DMS 273 (cell line): Measurements from ENCODE around the gene MRTFA.
A peak's percentile ranks its signal among the peaks of the same experiment; 100 is the strongest.
"Not testable (repeated sequence)": the region's sequence is repeated elsewhere in the genome, so short reads cannot be mapped to it uniquely, and the experiment has no call there.

ENCODE experiments used
- DNase-seq: peaks from one replicate; lab custom pipeline; 2025; ENCODE audit not compliant: unreplicated experiment; lab: John Stamatoyannopoulos, UW

Gene MRTFA

GRCh38 chr22:40660730-40661129 is 24.2 kb upstream of the MRTFA start:
- peak; percentile 41 for DNase-seq

DNA sequence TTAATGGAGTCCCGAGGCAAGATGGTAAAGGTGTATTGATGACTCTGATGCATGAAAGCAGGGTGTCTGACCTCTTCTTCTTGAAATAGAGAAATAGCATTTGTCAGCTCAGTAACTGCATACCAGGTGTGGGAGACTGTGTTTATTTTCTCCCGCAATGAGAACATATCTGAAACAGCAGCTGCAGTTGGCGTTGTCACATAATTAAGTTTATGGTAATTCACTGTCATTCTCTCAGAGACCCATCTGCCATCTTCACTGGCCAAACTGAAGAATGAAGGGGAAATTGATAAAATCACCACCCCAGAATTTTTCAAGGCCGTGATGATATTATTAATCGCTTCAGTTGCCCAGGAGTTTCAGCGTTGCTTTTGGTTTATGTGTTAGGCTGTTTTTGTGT is 22.6 kb upstream of the MRTFA start:
- DNase-seq, result peak; percentile 80

- not testable (repeated sequence) for DNase-seq
These were observed 20.1 kb upstream of the MRTFA start for GRCh38 chr22:40656651-40657050.

DNA sequence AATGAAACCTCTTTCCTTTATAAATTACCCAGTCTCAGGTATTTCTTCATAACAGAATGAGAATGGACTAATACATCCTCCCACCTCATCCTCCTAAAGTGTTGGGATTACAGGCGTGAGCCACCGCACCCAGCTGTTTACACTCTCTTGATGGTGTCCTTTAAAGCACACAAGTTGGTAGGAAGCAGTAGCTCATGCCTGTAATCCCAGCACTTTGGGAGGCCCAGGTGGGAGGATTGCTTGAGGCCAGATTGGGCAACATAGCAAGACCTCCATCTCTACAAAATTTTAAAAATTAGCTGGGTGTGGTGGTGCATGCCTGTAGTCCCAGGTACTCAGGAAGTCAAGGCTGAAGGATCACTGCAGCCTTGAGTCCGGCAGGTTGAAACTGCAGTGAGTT is 19.4 kb upstream of the MRTFA start:
- DNase-seq, result not testable (repeated sequence)

- peak; percentile 93 for DNase-seq
These were observed 18.1 kb upstream of the MRTFA start for GRCh38 chr22:40654522-40655167.

- DNase-seq, result peak; percentile 61
These were observed 16.8 kb upstream of the MRTFA start for GRCh38 chr22:40653361-40653760.

GRCh38 chr22:40651563-40652501 is 15.3 kb upstream of the MRTFA start:
- DNase-seq, result peak; percentile 94

DNA sequence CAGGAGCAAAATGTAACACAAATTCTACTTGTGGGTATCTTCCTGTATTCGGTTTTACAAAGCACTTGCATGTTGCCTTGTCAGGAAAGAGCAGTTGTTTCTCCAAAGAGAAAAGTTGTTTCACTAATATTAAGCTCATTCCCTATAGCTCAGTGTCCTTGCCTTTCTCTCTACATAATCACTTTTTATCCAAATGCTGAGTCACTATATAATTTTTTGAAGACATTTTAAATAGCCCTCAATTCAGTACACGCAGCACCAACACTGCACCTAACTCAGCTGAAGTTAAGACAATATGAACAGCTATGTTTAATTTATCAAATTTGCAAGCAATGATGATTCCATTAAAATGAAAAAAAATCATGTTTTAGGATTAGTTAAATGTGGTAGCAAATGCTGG is 14.5 kb upstream of the MRTFA start:
- no peak for DNase-seq

DNA sequence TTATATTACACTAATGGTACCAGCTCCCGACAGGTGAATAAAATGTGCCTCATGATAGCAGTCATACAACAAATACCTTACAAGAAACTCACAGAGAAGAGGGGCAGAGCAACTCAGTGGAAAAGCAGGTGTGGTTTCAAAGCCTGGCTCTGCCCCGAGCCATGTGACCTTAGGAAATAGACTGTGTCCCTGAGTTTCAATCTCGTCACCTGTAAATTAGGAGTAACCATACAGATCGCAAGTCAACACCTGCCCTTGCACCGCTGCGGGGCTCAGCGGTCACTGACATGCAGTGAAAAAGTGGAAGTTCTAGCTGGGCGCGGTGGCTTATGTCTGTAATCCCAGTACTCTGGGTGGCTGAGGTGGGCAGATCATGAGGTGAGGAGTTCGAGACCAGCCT is 11.9 kb upstream of the MRTFA start:
- no peak for DNase-seq

DNA sequence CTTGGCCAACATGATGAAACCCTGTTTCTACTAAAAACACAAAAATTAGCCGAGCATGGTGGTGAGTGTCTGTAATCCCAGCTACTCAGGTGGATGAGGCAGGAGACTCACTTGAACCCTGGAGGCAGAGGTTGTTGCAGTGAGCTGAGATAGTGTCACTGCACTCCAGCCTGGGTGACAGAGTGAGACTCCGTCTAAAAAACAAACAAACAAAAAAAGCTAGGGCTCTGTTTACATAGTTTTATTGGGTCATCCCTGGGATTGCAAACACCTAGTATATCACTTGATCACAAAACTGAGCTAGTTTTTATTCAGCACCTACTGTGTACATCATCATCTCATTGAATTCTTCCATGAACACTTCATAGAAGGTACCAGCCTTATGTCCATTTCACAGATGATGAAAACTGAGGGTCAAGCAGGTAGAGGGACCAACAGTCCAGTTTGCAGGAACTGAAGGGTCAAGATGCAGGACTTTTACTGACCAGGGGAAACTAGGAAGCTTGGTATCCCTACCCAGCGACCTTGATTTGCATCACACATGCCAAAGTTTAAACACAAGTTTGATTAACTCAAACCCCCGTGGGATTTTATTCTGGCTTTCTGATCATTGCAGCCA is 9.2 kb upstream of the MRTFA start:
- no peak for DNase-seq

DNA sequence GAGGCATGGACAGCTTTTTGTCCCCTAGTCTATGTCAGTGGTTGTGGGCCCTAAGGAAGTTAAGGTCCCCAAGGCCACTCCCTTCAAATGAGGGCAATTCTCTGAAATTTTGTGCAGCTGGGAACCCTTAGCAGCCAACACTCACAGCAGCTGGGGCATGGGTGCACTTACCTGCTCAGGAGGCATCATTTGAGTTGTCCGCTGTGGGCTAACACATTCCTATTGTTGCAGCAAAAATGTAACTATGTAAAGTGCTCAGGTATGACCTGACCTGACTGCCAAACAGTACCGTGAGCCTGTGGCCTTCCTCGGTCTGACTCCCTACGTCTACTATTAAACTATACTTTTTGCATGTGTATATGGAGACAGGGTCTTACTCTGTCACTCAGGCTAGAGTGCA is 5.8 kb upstream of the MRTFA start:
- DNase-seq, result no peak

DNA sequence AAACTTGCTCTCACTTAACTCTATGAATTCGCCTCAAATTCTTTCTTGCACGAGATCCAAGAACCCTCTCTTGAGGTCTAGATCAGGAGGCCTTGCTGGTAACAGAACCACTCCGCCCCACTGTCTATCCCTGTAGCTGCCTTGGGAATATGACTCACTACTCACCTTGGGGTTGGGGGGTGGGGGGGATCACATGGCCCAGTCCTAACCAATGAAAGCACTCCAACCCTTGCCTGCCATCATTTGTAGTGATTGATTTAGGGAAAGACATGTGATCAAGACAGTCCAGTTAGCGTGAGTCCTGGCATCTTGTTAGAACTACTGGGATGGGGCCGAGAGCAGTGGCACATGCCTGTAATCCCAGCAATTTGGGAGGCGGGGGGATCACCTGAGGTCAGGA is 4.8 kb upstream of the MRTFA start:
- no peak for DNase-seq

GRCh38 chr22:40638261-40638660 is 1.7 kb upstream of the MRTFA start:
- DNase-seq, result no peak

GRCh38 chr22:40637183-40638150 is 948 bp upstream of the MRTFA start:
- DNase-seq, result peak; percentile 76

DNA sequence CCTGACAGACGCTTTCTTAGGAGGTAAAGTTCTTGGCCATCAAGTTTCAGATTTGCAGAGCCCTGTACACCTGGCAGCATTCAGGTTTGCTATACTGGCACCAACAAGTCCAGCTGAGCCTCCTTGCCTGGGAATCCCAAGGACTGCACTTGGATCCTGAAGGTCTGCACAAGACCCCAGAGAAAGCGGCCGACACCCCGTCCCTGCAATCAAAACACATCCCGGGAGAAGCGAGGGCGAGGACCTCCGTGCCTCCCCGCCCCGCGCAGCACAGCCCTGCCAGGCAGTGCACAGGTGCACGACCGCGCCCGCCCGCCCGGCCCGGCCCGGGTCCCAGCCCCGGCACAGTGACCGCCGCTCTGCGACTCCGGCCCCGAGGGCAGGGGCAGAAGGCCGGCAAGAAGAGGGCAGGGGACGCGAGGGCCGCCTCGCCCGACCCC is 559 bp downstream of the MRTFA start:
- peak; percentile 47 for DNase-seq

DNA sequence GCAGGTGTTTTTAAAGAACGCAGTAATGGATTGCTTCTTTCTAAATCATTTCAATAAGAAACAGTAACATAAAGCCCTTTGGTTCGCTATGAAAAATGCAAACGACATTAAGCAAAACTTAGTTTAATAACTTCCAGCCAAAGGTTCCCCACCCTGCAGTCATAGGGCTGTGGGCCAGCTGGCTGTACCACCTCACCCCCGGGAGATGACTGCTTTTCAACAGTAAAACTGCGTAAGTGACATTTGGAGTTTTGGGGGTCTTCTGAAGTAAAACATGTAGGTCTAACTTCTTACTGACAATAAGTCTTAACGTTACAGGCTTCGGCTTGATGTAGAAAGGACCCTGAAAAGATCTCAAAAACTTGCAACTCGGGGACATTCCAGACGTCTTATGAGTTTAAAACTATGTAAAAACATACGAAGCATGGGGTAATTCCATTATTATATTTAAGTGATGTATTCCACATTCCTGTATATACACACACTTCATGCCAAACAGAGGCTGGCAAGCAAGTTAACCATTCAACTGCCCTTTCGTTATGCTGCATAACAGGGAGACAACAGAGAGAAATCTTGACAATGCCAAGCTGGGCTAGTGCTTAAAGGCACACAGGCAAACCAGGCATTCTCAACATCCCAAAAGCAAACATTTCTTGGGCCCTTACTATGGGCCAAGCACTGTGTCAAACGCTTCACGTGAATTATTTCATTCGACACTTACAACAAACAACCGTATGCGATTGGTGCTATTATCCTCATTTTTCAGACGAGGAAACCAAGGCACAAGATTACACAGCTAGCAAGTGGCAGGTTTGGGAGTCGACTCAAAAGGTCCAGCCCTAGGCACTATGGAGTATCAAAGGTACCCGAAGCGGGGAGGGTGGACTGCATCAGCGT is 1.2 kb downstream of the MRTFA start:
- DNase-seq, result peak; percentile 24

DNA sequence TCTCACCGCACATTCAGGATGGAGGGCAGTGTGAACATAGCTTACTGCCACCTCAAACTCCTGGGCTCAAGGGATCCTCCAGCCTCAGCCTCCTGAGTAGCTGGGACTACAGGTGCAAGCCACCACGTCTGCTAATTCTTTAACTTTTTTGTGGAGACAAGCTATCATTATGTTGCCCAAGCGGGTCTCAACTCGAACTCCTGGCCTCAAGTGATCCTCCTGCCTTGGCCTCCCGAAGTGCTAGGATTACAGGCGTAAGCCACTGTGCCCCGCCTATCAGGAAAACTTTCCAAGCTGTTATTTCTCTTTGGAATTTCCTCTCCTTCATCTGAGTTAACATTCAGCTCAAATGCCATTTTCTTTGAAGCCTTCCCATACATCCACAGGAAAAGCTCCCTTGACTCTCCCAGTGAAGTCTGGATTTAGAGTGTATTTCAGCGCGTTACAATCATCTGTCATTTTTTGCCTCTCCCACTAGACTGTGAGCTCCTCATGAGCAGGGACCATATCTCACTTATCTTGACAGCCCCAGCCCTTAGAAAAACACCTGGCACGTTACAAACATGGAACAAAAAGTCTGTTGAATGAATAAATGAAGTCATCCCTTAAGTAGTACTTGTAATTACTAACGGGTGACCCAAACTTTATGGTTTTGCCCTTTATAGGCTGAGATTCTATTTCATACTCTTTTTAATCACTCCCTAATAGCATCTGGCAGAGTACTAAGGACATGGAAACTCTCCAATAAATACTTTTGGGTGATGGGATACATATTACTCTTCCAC is 2.2 kb downstream of the MRTFA start:
- peak; percentile 6 for DNase-seq

DNA sequence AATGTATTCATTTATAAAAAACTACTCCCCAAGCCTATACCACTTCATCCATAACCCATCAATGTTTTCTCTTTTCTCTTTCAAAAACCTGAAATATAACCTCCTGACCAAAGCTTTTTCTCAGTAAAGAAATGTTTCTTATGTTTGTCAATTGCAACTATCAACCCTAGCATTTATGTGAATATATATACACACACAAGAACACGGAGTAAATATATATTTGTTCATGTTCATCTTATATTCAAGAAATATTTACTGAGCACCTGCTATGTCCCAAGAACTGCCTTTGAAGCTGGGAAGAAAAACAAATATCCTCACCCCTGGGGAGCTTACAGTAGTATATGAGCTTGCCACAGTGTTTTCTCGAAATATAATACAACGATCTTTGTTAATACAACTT is 3.5 kb downstream of the MRTFA start:
- DNase-seq, result no peak

DNA sequence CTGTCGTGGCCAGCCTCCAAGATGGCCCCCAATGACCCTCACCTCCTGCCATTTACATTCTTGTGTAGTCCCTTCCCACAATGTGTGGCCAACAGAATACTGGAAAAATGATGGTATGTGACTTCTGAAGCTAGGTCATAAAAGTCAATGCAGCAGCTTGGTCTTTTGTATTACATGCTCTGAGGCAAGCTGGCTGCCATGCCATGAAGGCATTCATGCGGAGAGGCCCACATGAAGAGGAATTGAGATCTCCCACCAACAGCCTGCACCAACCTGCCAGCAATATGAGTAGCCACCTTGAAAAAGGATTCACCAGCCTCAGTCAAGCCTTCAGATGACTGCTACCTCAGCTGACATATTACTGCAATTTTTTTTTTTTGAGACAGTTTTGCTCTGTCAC is 4.6 kb downstream of the MRTFA start:
- peak; percentile 36 for DNase-seq
